AG04450 (cell line): ENCODE results near the gene COG1. TPM values are rescaled to one million over a fixed set of nuclear protein-coding genes. Genes with fewer than 3 reads are reported as not detected.

Experiments used
- CTCF ChIA-PET: fragments of 300-600, 350-600 bp; formaldehyde crosslinking; extraction: SDS; loops from one replicate; lab custom pipeline; 2022; ENCODE audit warnings: antibody characterized with exemption, inconsistent platforms; lab: Charles Lee
- POLR2A ChIA-PET: fragments of 350-600 bp; formaldehyde crosslinking; extraction: SDS; loops from one replicate; lab custom pipeline; 2021; ENCODE audit warnings: antibody characterized with exemption, inconsistent platforms; lab: Yijun Ruan, JAX
- DNase-seq: peaks from one replicate; pipeline ENCODE4 v3.0.0-alpha.2; 2011; ENCODE audit warnings: low read depth, low spot score
- H3K27ac ChIP-seq: one replicate; pipeline ENCODE4 v1.5.1; 2012; ENCODE audit warnings: low read depth, low read length, control low read depth
- H3K27me3 ChIP-seq: one replicate; pipeline ENCODE4 v1.6.0; 2012; ENCODE audit warnings: low read length; ENCODE audit not compliant: control insufficient read depth, insufficient read depth
- H3K4me3 ChIP-seq: 2 replicates; pipeline ENCODE4 v1.5.1; 2011; ENCODE audit warnings: mild to moderate bottlenecking, low read depth, low read length, control low read depth
- H3K9me3 ChIP-seq: 2 replicates; pipeline ENCODE4 v1.5.1; 2012; ENCODE audit warnings: low read length; ENCODE audit not compliant: control insufficient read depth, insufficient read depth
- CTCF ChIP-seq: IDR thresholded peaks from 2 replicates; pipeline ENCODE4 v1.5.1; 2011; ENCODE audit warnings: low read depth, low read length, control low read depth, inconsistent platforms
- polyA plus RNA-seq: library from polyadenylated mRNA; depleted of rRNA; stranded (reverse); fragments of >200 nt; gene quantifications from 2 replicates; pipeline ENCODE4 v1.2.3, GENCODE V29; 2011; rRNA removed

COG1 gene
- polyA plus RNA-seq, 1 experiment: 30.2 TPM

GRCh38 chr17:73257516-73257915 is 64.7 kb downstream of the COG1 start:
- no peaks in the 10 kb centered on the region for H3K27me3 ChIP-seq
- no peaks in the 10 kb centered on the region for H3K9me3 ChIP-seq
- TF ChIP-seq CTCF: no peak
- no peak for DNase-seq
- ChIA-PET POLR2A (no interaction called here), CTCF (interaction anchor here (0.8 to 14.3 kb wide), 2 partner anchors 109 to 131 kb away, joined by 3 to 449 read pairs; no protein-coding TSS in a partner anchor)
- H3K4me3 ChIP-seq: no peak overlapping the region
- no peak overlapping the region for H3K27ac ChIP-seq

Other genes with a start within 250 kb of the COG1 start
- gene SLC39A11, start 100.4 kb upstream of the COG1 start, polyA plus RNA-seq: 18.0 and 19.0 TPM in 2 replicates
- gene SSTR2, start 28.0 kb upstream of the COG1 start, polyA plus RNA-seq: 0.11 and 0.15 TPM in 2 replicates
- gene CPSF4L, start 68.8 kb downstream of the COG1 start, polyA plus RNA-seq: not detected in 2 replicates
- gene CDC42EP4, start 118.9 kb downstream of the COG1 start, polyA plus RNA-seq: 21.9 and 23.1 TPM in 2 replicates